Hepatocyte (in vitro differentiated cells): ENCODE results near the gene PTPN12.

Experiments used
- CTCF ChIP-seq: fragments of 200-600 bp; sonication (generic); IDR thresholded peaks from 2 replicates; pipeline ENCODE4 v1.5.1; 2016; ENCODE audit warnings: antibody characterized with exemption, mild to moderate bottlenecking; ENCODE audit not compliant: poor library complexity
- EZH2 ChIP-seq: fragments of 200-600 bp; sonication (generic); IDR thresholded peaks from 2 replicates; pipeline ENCODE4 v1.6.1; 2016; ENCODE audit warnings: antibody characterized with exemption, mild to moderate bottlenecking, borderline replicate concordance

GRCh38 chr7:77550586-77550985, 13.5 kb downstream of the PTPN12 start:
- no peak for TF ChIP-seq CTCF
- TF ChIP-seq EZH2: no peak
